ENCODE measurements around the gene CCL17.

Gene CCL17

GRCh38 chr16:57447186-57447962 lies 42.8 kb downstream of the CCL17 start, which contains the start of the genes CIAPIN1 and COQ9:
Gene CIAPIN1 (minus strand): TSS chr16:57447385. CDS start chr16:57440928, 6,457 bp downstream.
Gene COQ9 (plus strand): TSS chr16:57447479. CDS start chr16:57447506, 27 bp downstream.
- H3K27ac ChIP-seq: peak within 1 kb of the TSS; percentile 84
- POLR2A ChIA-PET (ENCODE audit: low non-redundant PET): interaction anchor here (0.6 to 1.0 kb wide), 4 partner anchors 16 to 339 kb away, joined by 3 read pairs; no protein-coding TSS in a partner anchor
- TF ChIP-seq CTCF (conservative IDR thresholded peaks at IDR 0.05; ENCODE audit: low read depth): no peak
- peak; percentile 93 for DNase-seq (ENCODE audit: low spot score)
- CTCF ChIA-PET: interaction anchor here (0.5 to 2.8 kb wide), 6 partner anchors 13 to 1229 kb away, joined by 3 to 14 read pairs (median 6); partner anchors contain the start of gene POLR2C

GRCh38 chr16:57452021-57452420 lies 47.5 kb downstream of the CCL17 start:
- ChIA-PET CTCF (interaction anchor here (1.2 kb wide), 1 partner anchor 10 kb away, joined by 4 read pairs; the partner anchor contains the start of gene POLR2C), POLR2A (ENCODE audit: low non-redundant PET) (no interaction called here)
- no peak for DNase-seq (ENCODE audit: low spot score)
- no peak overlapping the region for H3K27ac ChIP-seq
- no peak for TF ChIP-seq CTCF (conservative IDR thresholded peaks at IDR 0.05; ENCODE audit: low read depth)

GRCh38 chr16:57462209-57462977 lies 57.8 kb downstream of the CCL17 start, which contains the start of gene POLR2C:
Gene POLR2C (plus strand): TSS chr16:57462679. CDS start chr16:57462725, 46 bp downstream.
- peak; percentile 97 for TF ChIP-seq CTCF (conservative IDR thresholded peaks at IDR 0.05; ENCODE audit: low read depth)
- DNase-seq (ENCODE audit: low spot score): peak; percentile 81
- H3K27ac ChIP-seq: peak within 1 kb of the TSS; percentile 71
- ChIA-PET POLR2A (ENCODE audit: low non-redundant PET) (interaction anchor here (0.6 to 0.8 kb wide), 5 partner anchors 14 to 376 kb away, joined by 3 to 4 read pairs (median 3); partner anchors contain the start of genes CIAPIN1 and COQ9), CTCF (interaction anchor here (0.6 to 2.2 kb wide), 15 partner anchors 9 to 550 kb away, joined by 3 to 14 read pairs (median 4); partner anchors contain the start of genes CIAPIN1 and COQ9)

GRCh38 chr16:57462978-57463362 lies 58.4 kb downstream of the CCL17 start:
- no peak for TF ChIP-seq CTCF (conservative IDR thresholded peaks at IDR 0.05; ENCODE audit: low read depth)
- H3K27ac ChIP-seq: peak overlapping the region; percentile 71
- ChIA-PET POLR2A (ENCODE audit: low non-redundant PET) (interaction anchor here (0.6 to 0.8 kb wide), 3 partner anchors 14 to 376 kb away, joined by 3 to 4 read pairs (median 3); partner anchors contain the start of genes CIAPIN1 and COQ9), CTCF (interaction anchor here (0.7 to 2.2 kb wide), 8 partner anchors 8 to 56 kb away, joined by 3 to 14 read pairs (median 4); partner anchors contain the start of genes CIAPIN1 and COQ9)
- DNase-seq (ENCODE audit: low spot score): no peak

- POLR2A ChIA-PET (ENCODE audit: low non-redundant PET): no interaction called here
- no peak for TF ChIP-seq CTCF (conservative IDR thresholded peaks at IDR 0.05; ENCODE audit: low read depth)
- no peak for DNase-seq (ENCODE audit: low spot score)
- CTCF ChIA-PET: interaction anchor here (0.5 to 1.5 kb wide), 4 partner anchors 10 to 112 kb away, joined by 3 read pairs; partner anchors contain the start of genes CIAPIN1 and COQ9
- no peak overlapping the region for H3K27ac ChIP-seq
These were observed 60.0 kb downstream of the CCL17 start for GRCh38 chr16:57464523-57464922.

All from RWPE1 (cell line).